HepG2 (cell line): ENCODE data around the gene PLEKHD1.

Source experiments
- ATAD3A ChIP-seq: sonication (generic); formaldehyde crosslinking; IDR thresholded peaks from 2 replicates; pipeline ENCODE4 v1.4.0; 2020; ENCODE audit warnings: missing genetic modification reagents
- KLF15 ChIP-seq: sonication (generic); formaldehyde crosslinking; IDR thresholded peaks from 2 replicates; pipeline ENCODE4 v1.8.1; 2023; ENCODE audit warnings: borderline replicate concordance, mild to moderate bottlenecking, inconsistent platforms, missing genetic modification reagents, mixed read lengths
- MAFK ChIP-seq, 2 experiments: IDR thresholded peaks in 1 of 2; conservative IDR thresholded peaks in 1 of 2; 2 replicates each; pipeline ENCODE4 v1.6.1; 2011; ENCODE audit warnings: improper control_type of control experiment in 2 of 2, low read length in 2 of 2
- NFATC3 ChIP-seq: sonication (generic); formaldehyde crosslinking; IDR thresholded peaks from 2 replicates; pipeline ENCODE4 v1.5.1; 2020; ENCODE audit warnings: mild to moderate bottlenecking, missing genetic modification reagents
- NFKB2 ChIP-seq: sonication (generic); formaldehyde crosslinking; IDR thresholded peaks from 2 replicates; pipeline ENCODE4 v1.4.0; 2020; ENCODE audit warnings: missing genetic modification reagents, borderline replicate concordance
- POLR2G ChIP-seq: fragments of 200-400 bp; formaldehyde crosslinking; IDR thresholded peaks from 2 replicates; pipeline ENCODE4 v1.6.1; 2018; ENCODE audit warnings: mild to moderate bottlenecking, low read depth, low read length, moderate library complexity
- SMARCC2 ChIP-seq: fragments of 450-650 bp; IDR thresholded peaks from 2 replicates; pipeline ENCODE4 v1.6.1; 2017; ENCODE audit warnings: antibody characterized with exemption, mild to moderate bottlenecking
- TCF7 ChIP-seq: sonication (generic); IDR thresholded peaks from 2 replicates; pipeline ENCODE4 v1.6.1; 2016; ENCODE audit warnings: antibody characterized with exemption, low read depth
- ZBTB7A ChIP-seq: sonication (generic); formaldehyde crosslinking; IDR thresholded peaks from 2 replicates; pipeline ENCODE4 v1.8.0; 2022; ENCODE audit warnings: mild to moderate bottlenecking, missing genetic modification reagents
- ZNF230 ChIP-seq: sonication (generic); formaldehyde crosslinking; IDR thresholded peaks from 2 replicates; pipeline ENCODE4 v1.4.0; 2020; ENCODE audit warnings: mild to moderate bottlenecking, missing genetic modification reagents
- ZNF709 ChIP-seq: sonication (generic); formaldehyde crosslinking; IDR thresholded peaks from 2 replicates; pipeline ENCODE4 v1.5.0; 2020; ENCODE audit warnings: mild to moderate bottlenecking, missing genetic modification reagents
- TF ChIP-seq, protein P1 (sequence below): sonication (generic); formaldehyde crosslinking; IDR thresholded peaks from 2 replicates; pipeline ENCODE4 v1.9.0; 2021; ENCODE audit warnings: missing genetic modification reagents, borderline replicate concordance
- TF ChIP-seq, protein P2 (sequence below): sonication (generic); formaldehyde crosslinking; IDR thresholded peaks from 2 replicates; pipeline ENCODE4 v1.5.0; 2020; ENCODE audit warnings: mild to moderate bottlenecking, missing genetic modification reagents, moderate library complexity
- TF ChIP-seq, protein P3 (sequence below): sonication (generic); formaldehyde crosslinking; IDR thresholded peaks from 2 replicates; pipeline ENCODE4 v1.5.0; 2020; ENCODE audit warnings: mild to moderate bottlenecking, low read depth, missing genetic modification reagents, borderline replicate concordance

DNA sequence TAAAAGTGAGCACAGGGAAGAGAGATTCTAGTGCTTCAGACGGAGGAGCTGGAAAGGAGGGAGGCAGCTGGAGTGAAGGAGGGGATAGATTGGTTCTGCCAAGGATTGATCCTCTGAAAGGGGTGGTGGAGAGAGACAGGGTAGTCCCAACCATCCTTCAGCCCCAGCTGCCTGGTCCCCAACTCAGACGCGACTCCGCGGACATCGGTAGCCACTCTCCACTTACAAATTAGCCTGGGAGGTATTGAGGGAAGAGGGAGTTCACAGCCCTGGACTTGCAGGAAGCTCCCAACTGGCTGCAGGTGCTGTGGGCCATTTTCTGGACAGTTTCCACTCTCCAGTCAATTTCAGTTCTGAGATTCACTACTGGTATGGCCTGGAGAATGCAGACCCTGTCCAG is 1.2 kb downstream of the PLEKHD1 start:
- TF ChIP-seq ZNF709 (CRISPR knock-in tag) (no peak), TCF7 (no peak), SMARCC2 (no peak), KLF15 (CRISPR knock-in tag) (no peak), ATAD3A (CRISPR knock-in tag) (no peak), MAFK (conservative IDR thresholded peaks at IDR 0.05 in 1 of 2, IDR thresholded peaks at IDR 0.05 in 1 of 2; ENCODE audit: low read length in 2 of 2) (no peak), ZBTB7A (CRISPR knock-in tag) (no peak), NFKB2 (CRISPR knock-in tag) (no peak), NFATC3 (no peak), POLR2G (no peak), ZNF230 (CRISPR knock-in tag) (no peak)
- TF ChIP-seq, protein P1, sequence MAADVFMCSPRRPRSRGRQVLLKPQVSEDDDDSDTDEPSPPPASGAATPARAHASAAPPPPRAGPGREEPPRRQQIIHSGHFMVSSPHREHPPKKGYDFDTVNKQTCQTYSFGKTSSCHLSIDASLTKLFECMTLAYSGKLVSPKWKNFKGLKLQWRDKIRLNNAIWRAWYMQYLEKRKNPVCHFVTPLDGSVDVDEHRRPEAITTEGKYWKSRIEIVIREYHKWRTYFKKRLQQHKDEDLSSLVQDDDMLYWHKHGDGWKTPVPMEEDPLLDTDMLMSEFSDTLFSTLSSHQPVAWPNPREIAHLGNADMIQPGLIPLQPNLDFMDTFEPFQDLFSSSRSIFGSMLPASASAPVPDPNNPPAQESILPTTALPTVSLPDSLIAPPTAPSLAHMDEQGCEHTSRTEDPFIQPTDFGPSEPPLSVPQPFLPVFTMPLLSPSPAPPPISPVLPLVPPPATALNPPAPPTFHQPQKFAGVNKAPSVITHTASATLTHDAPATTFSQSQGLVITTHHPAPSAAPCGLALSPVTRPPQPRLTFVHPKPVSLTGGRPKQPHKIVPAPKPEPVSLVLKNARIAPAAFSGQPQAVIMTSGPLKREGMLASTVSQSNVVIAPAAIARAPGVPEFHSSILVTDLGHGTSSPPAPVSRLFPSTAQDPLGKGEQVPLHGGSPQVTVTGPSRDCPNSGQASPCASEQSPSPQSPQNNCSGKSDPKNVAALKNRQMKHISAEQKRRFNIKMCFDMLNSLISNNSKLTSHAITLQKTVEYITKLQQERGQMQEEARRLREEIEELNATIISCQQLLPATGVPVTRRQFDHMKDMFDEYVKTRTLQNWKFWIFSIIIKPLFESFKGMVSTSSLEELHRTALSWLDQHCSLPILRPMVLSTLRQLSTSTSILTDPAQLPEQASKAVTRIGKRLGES = no peak
- TF ChIP-seq, protein P2, sequence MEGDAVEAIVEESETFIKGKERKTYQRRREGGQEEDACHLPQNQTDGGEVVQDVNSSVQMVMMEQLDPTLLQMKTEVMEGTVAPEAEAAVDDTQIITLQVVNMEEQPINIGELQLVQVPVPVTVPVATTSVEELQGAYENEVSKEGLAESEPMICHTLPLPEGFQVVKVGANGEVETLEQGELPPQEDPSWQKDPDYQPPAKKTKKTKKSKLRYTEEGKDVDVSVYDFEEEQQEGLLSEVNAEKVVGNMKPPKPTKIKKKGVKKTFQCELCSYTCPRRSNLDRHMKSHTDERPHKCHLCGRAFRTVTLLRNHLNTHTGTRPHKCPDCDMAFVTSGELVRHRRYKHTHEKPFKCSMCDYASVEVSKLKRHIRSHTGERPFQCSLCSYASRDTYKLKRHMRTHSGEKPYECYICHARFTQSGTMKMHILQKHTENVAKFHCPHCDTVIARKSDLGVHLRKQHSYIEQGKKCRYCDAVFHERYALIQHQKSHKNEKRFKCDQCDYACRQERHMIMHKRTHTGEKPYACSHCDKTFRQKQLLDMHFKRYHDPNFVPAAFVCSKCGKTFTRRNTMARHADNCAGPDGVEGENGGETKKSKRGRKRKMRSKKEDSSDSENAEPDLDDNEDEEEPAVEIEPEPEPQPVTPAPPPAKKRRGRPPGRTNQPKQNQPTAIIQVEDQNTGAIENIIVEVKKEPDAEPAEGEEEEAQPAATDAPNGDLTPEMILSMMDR (CRISPR knock-in tag) = no peak
- TF ChIP-seq, protein P3, sequence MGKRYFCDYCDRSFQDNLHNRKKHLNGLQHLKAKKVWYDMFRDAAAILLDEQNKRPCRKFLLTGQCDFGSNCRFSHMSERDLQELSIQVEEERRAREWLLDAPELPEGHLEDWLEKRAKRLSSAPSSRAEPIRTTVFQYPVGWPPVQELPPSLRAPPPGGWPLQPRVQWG = no peak
